ENCODE measurements around the gene NCSTN.

GRCh38 chr1:160401487-160401805, 58.3 kb downstream of the NCSTN start:
- TF ChIP-seq ZNF3 (CRISPR knock-in tag; IDR thresholded peaks at IDR 0.05) (no peak), BRCA1 (CRISPR knock-in tag; IDR thresholded peaks at IDR 0.05) (no peak), ZNF274 (CRISPR knock-in tag; IDR thresholded peaks at IDR 0.05) (no peak), ZNF251 (CRISPR knock-in tag; IDR thresholded peaks at IDR 0.05) (no peak), NCOA2 (CRISPR knock-in tag; IDR thresholded peaks at IDR 0.05) (no peak), TCF7 (IDR thresholded peaks at IDR 0.05; ENCODE audit: low read depth) (no peak), GMEB1 (CRISPR knock-in tag; IDR thresholded peaks at IDR 0.05; ENCODE audit: borderline replicate concordance) (no peak), RAD21 (CRISPR knock-in tag; IDR thresholded peaks at IDR 0.05) (no peak), DDIT3 (CRISPR knock-in tag; IDR thresholded peaks at IDR 0.05) (no peak), PAF1 (CRISPR knock-in tag; IDR thresholded peaks at IDR 0.05) (no peak), SRF (IDR thresholded peaks at IDR 0.05; ENCODE audit: low read depth, low read length) (no peak), TARDBP (CRISPR knock-in tag; IDR thresholded peaks at IDR 0.05) (no peak), RFX5 (IDR thresholded peaks at IDR 0.05; ENCODE audit: low read depth, low read length) (no peak), TP53 (CRISPR knock-in tag; conservative IDR thresholded peaks at IDR 0.05) (no peak)

Measured in HepG2 (cell line).